Smooth muscle cell (in vitro differentiated cells): ENCODE data around the gene KRT37. TPM values are rescaled to one million over a fixed set of nuclear protein-coding genes. Genes with fewer than 3 reads are reported as not detected.

ENCODE experiments used
- DNase-seq: peaks from one replicate; lab custom pipeline; 2025; ENCODE audit not compliant: unreplicated experiment; lab: John Stamatoyannopoulos, UW
- H2AFZ ChIP-seq: fragments of 200-600 bp; sonication (generic); 2 replicates; pipeline ENCODE4 v1.6.0; 2016; ENCODE audit warnings: antibody characterized with exemption, low read depth, mild to moderate bottlenecking
- H3F3A ChIP-seq: fragments of 200-600 bp; sonication (generic); 2 replicates; pipeline ENCODE4 v1.6.0; 2017; ENCODE audit warnings: antibody characterized with exemption, low read depth
- H3K27ac ChIP-seq: fragments of 200-600 bp; sonication (generic); 2 replicates; pipeline ENCODE4 v1.5.1; 2016; ENCODE audit warnings: low read depth, mild to moderate bottlenecking
- H3K27me3 ChIP-seq: fragments of 200-600 bp; sonication (generic); 2 replicates; pipeline ENCODE4 v1.6.1; 2016; ENCODE audit warnings: low read depth, mild to moderate bottlenecking
- H3K36me3 ChIP-seq: fragments of 200-600 bp; sonication (generic); 2 replicates; pipeline ENCODE4 v1.5.1; 2016; ENCODE audit warnings: low read depth
- H3K4me1 ChIP-seq: fragments of 200-600 bp; sonication (generic); 2 replicates; pipeline ENCODE4 v1.5.1; 2016; ENCODE audit warnings: low read depth
- H3K4me2 ChIP-seq: fragments of 200-600 bp; sonication (generic); 2 replicates; pipeline ENCODE4 v1.6.0; 2016; ENCODE audit warnings: mild to moderate bottlenecking
- H3K4me3 ChIP-seq: fragments of 200-600 bp; sonication (generic); 2 replicates; pipeline ENCODE4 v1.5.1; 2016; ENCODE audit warnings: mild to moderate bottlenecking
- H3K79me2 ChIP-seq: fragments of 200-600 bp; sonication (generic); 2 replicates; pipeline ENCODE4 v1.6.0; 2016; ENCODE audit warnings: low read depth, mild to moderate bottlenecking
- H3K9ac ChIP-seq: fragments of 200-600 bp; sonication (generic); 2 replicates; pipeline ENCODE4 v1.6.0; 2016; ENCODE audit warnings: low read depth
- H3K9me3 ChIP-seq: fragments of 200-600 bp; sonication (generic); replicated peaks from 2 replicates; pipeline ENCODE4 v1.5.1; 2016; ENCODE audit warnings: low read depth
- H4K20me1 ChIP-seq: fragments of 200-600 bp; sonication (generic); 2 replicates; pipeline ENCODE4 v1.6.0; 2016; ENCODE audit warnings: low read depth
- WGBS: methylation state at CpG from one replicate; pipeline ENCODE4 v1.1.7; 2016; ENCODE audit warnings: low lambda C conversion rate; 5-methylcytosine and 5-hydroxymethylcytosine counted together
- polyA plus RNA-seq: library from polyadenylated mRNA; unstranded; fragments of >200 nt; fragmentation: Nextera tagmentation; extraction: Ambion mirVana; gene quantifications from 2 replicates; pipeline ENCODE4 v1.2.1, GENCODE V29; 2016
- total RNA-seq: library from RNA; depleted of rRNA; stranded (reverse); fragments of >200 nt; gene quantifications from 2 replicates; pipeline ENCODE4 v1.2.3, GENCODE V29; 2014
- TF ChIP-seq, protein P1 (sequence below): fragments of 200-600 bp; sonication (generic); IDR thresholded peaks from 2 replicates; pipeline ENCODE4 v1.5.1; 2017; ENCODE audit warnings: borderline replicate concordance, mild to moderate bottlenecking, antibody characterized with exemption; ENCODE audit not compliant: insufficient read depth, poor library complexity, severe bottlenecking

KRT37 gene
- total and polyA plus RNA-seq, 2 experiments from 2014 or later: 0.40 TPM; not detected in 1

DNA sequence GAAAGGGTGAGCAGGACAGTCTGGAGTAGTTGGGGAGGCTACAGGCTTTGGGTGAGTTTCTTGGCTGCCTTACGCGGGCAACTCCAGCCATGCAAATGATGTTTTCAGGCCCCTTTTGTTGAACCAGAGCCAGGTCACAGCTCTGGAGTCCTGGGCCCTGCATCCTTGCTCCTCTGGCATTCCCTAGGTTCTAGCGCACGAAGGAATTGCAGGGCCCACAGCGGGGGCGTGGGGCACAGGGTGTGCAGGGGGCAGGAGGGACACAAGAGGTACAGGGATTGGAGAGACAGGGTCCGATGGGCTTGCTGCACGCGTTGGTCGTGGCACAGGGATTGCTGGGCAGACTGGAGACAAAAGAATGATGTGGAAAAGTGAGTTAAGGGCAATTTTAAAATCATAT lies 30.6 kb downstream of the KRT37 start:
- Histone ChIP-seq H3K9ac (no peak overlapping the region), H2AFZ (no peak overlapping the region), H3K27ac (no peak overlapping the region), H3F3A (no peaks in the 10 kb centered on the region), H3K4me3 (no peak overlapping the region), H4K20me1 (no peaks in the 10 kb centered on the region), H3K4me2 (no peak overlapping the region), H3K4me1 (no peaks in the 10 kb centered on the region), H3K27me3 (no peaks in the 10 kb centered on the region), H3K36me3 (no peaks in the 10 kb centered on the region), H3K79me2 (no peaks in the 10 kb centered on the region), H3K9me3 (no peaks in the 10 kb centered on the region)
- WGBS: 97% methylated on average over 10 of the region's 10 CpGs
- no peak for DNase-seq
- TF ChIP-seq, protein P1, sequence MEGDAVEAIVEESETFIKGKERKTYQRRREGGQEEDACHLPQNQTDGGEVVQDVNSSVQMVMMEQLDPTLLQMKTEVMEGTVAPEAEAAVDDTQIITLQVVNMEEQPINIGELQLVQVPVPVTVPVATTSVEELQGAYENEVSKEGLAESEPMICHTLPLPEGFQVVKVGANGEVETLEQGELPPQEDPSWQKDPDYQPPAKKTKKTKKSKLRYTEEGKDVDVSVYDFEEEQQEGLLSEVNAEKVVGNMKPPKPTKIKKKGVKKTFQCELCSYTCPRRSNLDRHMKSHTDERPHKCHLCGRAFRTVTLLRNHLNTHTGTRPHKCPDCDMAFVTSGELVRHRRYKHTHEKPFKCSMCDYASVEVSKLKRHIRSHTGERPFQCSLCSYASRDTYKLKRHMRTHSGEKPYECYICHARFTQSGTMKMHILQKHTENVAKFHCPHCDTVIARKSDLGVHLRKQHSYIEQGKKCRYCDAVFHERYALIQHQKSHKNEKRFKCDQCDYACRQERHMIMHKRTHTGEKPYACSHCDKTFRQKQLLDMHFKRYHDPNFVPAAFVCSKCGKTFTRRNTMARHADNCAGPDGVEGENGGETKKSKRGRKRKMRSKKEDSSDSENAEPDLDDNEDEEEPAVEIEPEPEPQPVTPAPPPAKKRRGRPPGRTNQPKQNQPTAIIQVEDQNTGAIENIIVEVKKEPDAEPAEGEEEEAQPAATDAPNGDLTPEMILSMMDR: no peak

DNA sequence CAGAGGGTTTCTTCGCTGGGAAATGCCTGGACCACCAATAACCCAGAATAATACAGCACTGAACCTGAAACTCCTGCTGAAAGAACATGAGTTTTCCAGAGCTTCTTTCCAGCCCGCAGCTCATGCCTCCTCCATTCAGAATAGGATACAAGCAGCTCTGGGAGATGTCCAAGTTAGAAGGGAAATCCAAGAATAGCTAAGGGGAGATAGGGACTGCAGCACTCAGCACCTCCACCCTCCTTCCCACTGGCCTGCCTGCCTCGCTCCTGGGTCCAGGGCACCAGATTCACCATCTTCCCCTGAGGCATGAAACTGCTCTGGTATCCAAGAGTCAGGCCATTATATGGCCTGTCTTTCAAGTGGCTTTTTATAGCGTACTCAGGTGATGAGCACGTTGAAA lies 31.1 kb downstream of the KRT37 start:
- TF ChIP-seq, protein P1: no peak
- Histone ChIP-seq H3K36me3 (no peaks in the 10 kb centered on the region), H3K79me2 (no peaks in the 10 kb centered on the region), H3K4me3 (no peak overlapping the region), H3K9me3 (no peaks in the 10 kb centered on the region), H3K9ac (no peak overlapping the region), H3K4me1 (no peaks in the 10 kb centered on the region), H3K27ac (no peak overlapping the region), H3F3A (no peaks in the 10 kb centered on the region), H4K20me1 (no peaks in the 10 kb centered on the region), H3K27me3 (no peaks in the 10 kb centered on the region), H3K4me2 (no peak overlapping the region), H2AFZ (no peak overlapping the region)
- DNase-seq: no peak
- 84% methylated on average over 5 of the region's 5 CpGs for whole genome bisulfite sequencing

DNA sequence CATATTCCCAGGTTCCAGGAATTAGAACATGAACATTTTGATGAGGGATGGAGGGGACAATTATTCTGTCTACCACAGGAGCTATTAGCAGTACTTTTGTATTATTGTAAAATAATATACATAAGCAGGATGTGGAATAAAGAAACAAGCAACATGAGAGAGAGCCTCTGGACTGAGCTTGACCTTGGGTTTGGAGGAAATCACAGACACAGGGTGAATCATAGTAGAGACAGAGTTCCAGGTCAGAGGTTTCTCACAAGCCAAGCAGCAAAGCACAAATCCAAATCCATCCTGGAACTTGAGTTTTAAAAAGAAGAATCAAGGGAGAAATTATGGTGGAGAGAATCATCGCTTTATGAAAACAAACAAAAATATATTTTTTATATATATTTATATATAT lies 32.1 kb downstream of the KRT37 start:
- H3K4me1 ChIP-seq: no peaks in the 10 kb centered on the region
- H3K4me2 ChIP-seq: no peak overlapping the region
- H2AFZ ChIP-seq: no peak overlapping the region
- H4K20me1 ChIP-seq: no peaks in the 10 kb centered on the region
- 100% methylated on average over 1 of the region's 1 CpG for WGBS
- TF ChIP-seq, protein P1: no peak
- no peaks in the 10 kb centered on the region for H3K27me3 ChIP-seq
- H3K9ac ChIP-seq: no peak overlapping the region
- no peaks in the 10 kb centered on the region for H3F3A ChIP-seq
- no peak for DNase-seq
- no peaks in the 10 kb centered on the region for H3K36me3 ChIP-seq
- no peaks in the 10 kb centered on the region for H3K79me2 ChIP-seq
- no peaks in the 10 kb centered on the region for H3K9me3 ChIP-seq
- H3K4me3 ChIP-seq: no peak overlapping the region
- H3K27ac ChIP-seq: no peak overlapping the region

DNA sequence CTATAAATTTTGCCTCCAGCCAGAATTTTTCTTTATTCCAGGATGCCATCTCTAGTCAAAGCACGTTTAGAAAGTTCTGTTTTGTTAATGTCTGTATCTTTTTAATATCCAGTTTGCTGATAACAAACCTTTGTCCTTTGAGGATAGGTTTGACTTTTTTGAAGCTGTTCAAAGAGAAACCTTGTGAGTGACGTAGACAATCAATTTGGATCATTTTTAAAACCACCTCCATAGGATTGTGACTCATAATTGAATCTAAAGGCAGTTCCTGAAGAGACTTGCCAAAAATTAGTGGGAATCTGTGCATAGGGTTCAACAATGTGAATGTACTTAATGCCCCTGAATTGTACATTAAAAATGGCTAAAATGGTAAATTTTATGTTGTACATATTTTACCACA lies 32.9 kb downstream of the KRT37 start:
- Histone ChIP-seq H3K36me3 (no peaks in the 10 kb centered on the region), H3K27ac (no peak overlapping the region), H3F3A (no peaks in the 10 kb centered on the region), H3K79me2 (no peaks in the 10 kb centered on the region), H4K20me1 (no peaks in the 10 kb centered on the region), H3K27me3 (no peaks in the 10 kb centered on the region), H3K4me1 (no peaks in the 10 kb centered on the region), H3K9ac (no peak overlapping the region), H3K9me3 (no peaks in the 10 kb centered on the region), H2AFZ (no peak overlapping the region), H3K4me3 (no peak overlapping the region), H3K4me2 (no peak overlapping the region)
- WGBS: 79% methylated on average over 2 of the region's 2 CpGs
- DNase-seq: no peak
- TF ChIP-seq, protein P1: no peak
